Left lobe of liver (tissue), 2 donors: ENCODE results near the gene STAG3. TPM values are rescaled to one million over a fixed set of nuclear protein-coding genes. Genes with fewer than 3 reads are reported as not detected.
"Not testable (repeated sequence)": the region's sequence is repeated elsewhere in the genome, so short reads cannot be mapped to it uniquely, and the experiment has no call there.

Experiments used
- ATAC-seq: fragments of 200-7000 bp; cut with Tn5 transposase; one replicate; pipeline ENCODE4 v1.9.1; 2020; ENCODE audit warnings: mild to moderate bottlenecking, moderate library complexity
- DNase-seq: peaks from one replicate; pipeline ENCODE4 v3.0.0-alpha.2; 2020; ENCODE audit warnings: low spot score
- total RNA-seq: library from RNA; stranded (reverse); gene quantifications from one replicate; pipeline ENCODE4 v1.2.1, GENCODE V29; 2021
- donor health status: DM: no; HTN: no; CAD: no; lungs with moderate emphysema.
- donor health status: DM: no; HTN: yes; CAD: no.

STAG3 gene
- total RNA-seq, 1 donor from 2014 or later: 3.1 TPM

DNA sequence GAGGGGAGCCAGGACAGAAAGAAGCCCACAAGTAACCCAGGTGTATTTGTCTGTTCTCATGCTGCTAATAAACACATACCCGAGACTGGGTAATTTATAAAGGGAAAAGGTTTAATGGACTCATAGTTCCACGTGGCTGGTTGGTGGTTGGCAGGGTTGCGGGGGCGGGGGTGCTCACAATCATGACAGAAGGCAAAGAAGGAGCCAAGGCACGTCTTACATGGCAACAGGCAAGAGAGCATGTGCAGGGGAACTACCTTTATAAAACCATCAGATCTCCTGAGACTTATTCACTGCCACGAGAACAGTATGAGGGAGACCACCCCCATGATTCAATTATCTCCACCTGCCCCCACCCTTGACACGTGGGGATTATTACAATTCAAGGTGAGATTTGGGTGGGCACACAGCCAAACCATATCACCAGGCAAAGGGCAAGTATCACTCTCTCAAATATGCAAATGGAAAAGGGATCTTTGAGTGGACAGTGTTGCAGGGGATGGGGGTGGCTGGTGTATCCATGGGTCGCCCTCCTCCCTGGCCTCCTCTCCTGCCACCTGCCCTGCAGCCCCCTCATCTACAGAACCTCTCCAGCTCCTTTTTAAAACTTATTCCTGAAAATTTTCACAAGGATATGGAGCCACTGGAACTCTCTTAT lies 57.1 kb downstream of the STAG3 start:
- ATAC-seq, DNase-seq: not testable (repeated sequence)

DNA sequence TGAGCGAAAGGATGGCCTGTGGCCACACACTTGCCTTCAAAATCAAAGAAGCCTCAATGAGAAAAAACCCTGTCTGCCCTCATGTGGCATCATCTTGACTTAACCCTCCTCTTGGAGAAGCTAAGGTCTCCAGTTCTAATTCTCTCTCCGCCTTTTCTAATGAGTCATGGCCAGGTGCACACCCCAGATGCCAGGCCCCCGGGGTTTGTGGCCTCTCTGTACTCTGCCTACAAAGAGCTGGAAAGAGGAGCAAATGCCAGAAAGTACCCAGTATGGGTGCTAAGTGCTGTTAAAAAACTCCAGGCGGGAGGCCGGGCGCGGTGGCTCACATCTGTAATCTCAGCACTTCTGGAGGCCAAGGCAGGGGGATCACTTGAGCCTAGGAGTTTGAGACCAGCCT lies 62.3 kb downstream of the STAG3 start:
- ATAC-seq, DNase-seq: not testable (repeated sequence)

DNA sequence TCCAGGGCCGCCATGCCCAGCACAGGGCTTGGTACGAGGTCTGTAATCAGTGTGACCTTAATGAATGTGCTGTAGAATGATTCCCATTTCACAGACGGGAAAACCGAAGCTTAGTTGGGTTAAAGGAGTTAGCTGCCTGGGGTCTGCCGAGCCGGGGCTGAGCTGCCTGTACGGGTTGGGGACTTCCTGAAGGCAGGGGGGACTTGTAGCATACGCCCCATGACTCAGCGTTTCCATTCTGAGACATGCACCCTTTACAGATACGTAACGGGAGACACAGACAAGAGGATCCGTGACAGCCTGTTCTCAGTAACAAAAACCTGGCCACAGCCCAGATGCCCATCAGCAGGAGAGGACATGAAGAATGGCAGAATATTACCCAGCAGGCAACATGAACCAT lies 65.7 kb downstream of the STAG3 start:
- DNase-seq, ATAC-seq: not testable (repeated sequence)

DNA sequence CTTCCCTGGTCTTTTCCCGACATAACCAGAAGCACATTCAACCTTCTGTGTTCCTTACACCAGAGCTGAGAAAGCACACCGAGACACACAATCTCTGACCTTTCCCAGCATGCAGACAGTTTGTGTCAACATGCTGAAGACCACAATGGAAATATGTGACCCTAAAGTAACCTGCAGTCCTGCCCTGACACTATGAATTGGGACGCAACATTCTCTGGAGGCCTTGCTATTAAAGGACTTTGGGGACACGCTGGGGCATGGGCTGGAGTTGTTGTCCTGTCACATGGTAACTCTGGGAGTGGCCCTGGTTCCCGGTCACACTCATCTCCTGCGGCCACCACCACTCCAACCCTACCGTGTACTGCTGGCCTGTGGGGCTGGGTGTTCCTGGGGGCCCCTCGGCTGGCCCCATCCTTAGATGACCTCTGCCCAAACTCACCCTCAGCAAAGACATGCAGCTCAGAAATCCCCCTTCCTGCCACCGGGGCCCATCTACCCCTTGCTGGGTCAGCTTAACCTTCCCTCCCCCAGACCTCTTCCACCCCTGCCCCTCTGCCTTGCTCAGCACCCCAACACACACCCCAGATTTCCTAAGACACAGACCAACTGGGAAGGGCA lies 67.4 kb downstream of the STAG3 start:
- not testable (repeated sequence) for ATAC-seq, DNase-seq

DNA sequence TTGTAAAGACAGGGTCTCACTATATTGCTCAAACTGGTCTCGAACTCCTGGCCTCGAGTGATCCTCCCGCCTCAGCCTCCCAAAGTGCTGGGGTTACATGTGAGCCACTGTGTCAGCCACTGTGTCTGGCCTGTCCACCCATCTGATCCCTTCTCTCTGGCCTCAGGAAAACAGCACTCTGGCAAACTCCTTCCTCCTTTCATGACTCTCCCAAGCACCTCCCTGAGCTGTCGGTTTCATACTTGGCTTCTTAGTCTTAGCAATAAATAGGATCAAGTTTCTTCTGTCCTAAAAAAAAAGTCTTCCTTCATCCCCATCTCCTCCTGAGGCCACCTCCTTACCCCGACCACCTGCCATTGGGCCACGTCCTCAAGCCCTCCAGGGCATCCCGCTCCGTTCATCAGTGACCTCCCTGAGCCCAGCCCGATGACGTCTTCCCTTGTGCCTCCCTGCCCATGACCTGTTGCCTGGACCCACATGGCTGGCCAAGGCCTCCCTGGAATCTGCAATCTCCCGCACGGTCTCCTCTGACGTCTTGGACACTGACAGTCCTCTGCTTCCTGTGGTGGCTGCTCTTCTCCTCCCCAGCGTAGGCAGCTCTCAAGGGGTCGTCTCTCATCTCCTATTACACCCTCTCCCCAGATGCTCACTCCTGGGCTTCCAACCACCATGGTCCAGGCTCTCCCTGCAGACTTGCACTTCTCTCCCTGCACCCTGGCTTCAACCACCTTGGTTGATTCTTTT lies 68.6 kb downstream of the STAG3 start:
- ATAC-seq, DNase-seq: not testable (repeated sequence)

DNA sequence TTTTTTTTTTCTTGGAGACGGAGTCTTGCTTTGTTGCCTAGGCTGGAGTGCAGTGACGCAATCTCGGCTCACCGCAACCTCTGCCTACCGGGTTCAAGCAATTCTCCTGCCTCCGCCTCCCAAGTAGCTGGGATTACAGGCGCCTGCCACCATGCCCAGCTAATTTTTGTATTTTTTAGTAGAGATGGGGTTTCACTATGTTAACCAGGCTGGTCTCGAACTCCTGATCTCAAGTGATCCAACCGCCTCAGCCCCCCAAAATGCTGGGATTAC lies 69.1 kb downstream of the STAG3 start:
- not testable (repeated sequence) for ATAC-seq, DNase-seq

DNA sequence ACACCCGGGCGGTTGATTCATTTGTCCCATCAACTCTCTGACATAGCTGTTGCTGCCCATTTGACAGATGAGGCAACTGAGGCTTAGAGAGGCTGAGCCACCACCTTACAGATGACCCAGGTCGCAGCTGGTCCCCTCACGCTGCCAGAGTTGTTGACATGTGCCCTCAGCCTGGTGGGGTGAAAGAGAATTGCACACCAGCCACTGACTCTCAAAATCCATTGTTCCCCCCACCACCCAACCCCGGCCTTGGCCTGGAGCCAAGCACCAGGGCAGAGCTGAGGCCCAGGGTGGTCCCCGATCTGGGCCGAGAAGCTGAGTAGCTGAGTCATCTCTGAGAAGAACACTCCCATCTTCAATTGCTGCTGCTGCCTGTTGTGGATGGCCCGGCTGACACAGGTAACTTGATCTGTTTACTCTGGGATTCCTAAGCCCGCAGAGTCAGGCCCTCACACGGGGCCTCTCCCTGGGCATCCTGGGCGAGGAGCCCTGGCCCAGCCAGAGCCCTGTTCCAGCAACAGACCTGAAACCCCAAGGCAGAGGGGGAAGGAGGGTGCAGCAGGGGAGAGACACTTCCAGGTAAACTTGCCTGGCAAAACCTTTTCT lies 69.5 kb downstream of the STAG3 start:
- DNase-seq: no peak

DNA sequence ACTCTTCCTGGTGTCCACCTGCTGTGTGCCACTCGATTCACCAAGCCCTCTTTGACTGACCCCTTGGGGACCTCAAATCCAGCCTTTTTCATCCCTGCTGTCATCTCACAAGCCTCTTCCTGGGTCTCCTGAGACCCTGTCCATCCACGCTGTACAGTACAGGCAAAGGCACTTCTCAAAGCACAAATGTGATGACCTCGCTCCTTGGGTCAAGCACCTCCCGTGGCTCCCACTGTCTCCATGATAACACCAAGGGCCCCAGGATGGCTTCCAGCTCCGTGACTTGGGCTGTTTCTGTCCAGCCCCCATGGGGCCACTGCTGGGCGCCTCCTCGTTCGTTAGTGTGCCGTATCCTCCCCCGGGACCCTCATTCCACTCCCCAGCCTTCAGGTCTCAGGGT lies 70.8 kb downstream of the STAG3 start:
- no peak for DNase-seq

More for the DNA sequence above, 69.5 kb downstream of the STAG3 start:
- no peak for ATAC-seq

DNA sequence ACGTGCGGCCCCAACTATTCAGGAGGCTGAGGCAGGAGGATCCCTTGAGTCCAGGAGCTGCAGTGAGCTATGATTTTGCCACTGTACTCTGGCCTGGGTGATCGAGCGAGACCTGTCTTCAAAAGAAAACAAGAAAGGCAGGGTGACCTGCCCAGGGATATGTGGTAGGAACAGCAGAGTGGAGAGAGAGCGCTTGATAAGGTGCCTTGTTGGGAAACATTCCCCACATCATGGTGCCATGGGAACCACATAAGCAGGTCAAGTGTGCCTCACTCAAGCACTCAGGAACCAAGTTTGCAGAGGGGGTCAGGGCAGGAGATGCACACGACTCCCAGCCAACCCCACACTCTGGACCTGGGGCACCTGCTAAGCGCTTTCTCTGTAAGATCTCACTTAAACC lies 79.3 kb downstream of the STAG3 start:
- DNase-seq (no peak), ATAC-seq (no peak)

More for the DNA sequence above, 70.8 kb downstream of the STAG3 start:
- ATAC-seq: no peak

DNA sequence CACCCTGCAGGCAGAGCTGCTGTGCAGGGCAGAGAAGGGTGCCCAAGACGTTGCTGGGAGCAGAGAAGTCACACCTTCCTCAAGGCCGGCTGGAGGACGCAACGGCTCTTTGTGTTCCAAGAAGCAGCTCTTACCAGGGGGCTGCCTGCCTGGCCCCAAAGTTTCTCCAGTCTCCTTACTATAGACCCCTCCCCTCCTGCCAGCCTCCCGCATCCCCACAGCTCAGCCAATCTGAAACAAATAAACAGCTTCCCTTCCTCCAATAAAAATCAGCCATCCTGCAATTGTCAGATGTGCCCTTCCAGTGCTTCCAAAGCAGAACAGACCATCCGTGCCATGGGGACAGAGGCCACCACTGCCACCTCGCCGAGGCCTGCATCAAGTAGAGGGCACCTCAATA lies 82.3 kb downstream of the STAG3 start:
- DNase-seq, ATAC-seq: not testable (repeated sequence)

DNA sequence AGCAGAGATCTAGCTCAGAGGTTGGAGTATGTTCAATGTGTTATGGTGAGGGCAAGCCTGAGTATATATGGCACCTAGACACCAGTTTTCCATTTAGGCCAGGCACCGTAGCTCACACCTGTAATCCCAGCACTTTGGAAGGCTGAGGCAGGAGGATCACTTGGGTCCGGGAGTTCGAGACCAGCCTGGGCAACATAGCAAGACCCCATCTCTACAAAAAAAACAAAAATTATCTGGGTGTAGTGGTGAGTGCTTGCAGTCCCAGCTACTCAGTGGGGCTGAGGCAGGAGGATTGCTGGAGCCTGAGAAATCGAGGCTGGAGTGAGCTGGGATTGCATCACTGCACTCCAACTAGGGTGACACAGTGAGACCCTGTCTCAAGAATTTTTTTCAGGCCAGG lies 85.2 kb downstream of the STAG3 start:
- not testable (repeated sequence) for DNase-seq, ATAC-seq

Other genes with a start within 250 kb of the STAG3 start
- gene GJC3, start 248.3 kb upstream of the STAG3 start, total RNA-seq: 0.86 TPM
- gene AZGP1, start 201.9 kb upstream of the STAG3 start, total RNA-seq: 2,337 TPM
- 99.9 TPM for gene ZKSCAN1, start 162.3 kb upstream of the STAG3 start, total RNA-seq
- gene ZSCAN21, start 128.1 kb upstream of the STAG3 start, total RNA-seq: 7.7 TPM
- gene ZNF3, start 96.2 kb upstream of the STAG3 start, total RNA-seq: 14.5 TPM
- gene COPS6, start 88.9 kb upstream of the STAG3 start, total RNA-seq: 42.6 TPM
- gene MCM7, start 76.5 kb upstream of the STAG3 start, total RNA-seq: 17.7 TPM
- gene AP4M1, start 76.3 kb upstream of the STAG3 start, total RNA-seq: 4.5 TPM
- 14.9 TPM for gene TAF6, start 58.6 kb upstream of the STAG3 start, total RNA-seq
- gene CNPY4, start 58.3 kb upstream of the STAG3 start, total RNA-seq: 2.4 TPM
- gene MBLAC1, start 51.0 kb upstream of the STAG3 start, total RNA-seq: 0.78 TPM
- 40.9 TPM for gene LAMTOR4, start 29.0 kb upstream of the STAG3 start, total RNA-seq
- 7.9 TPM for gene TRAPPC14, start 19.2 kb upstream of the STAG3 start, total RNA-seq
- gene GAL3ST4, start 9.3 kb upstream of the STAG3 start, total RNA-seq: 0.35 TPM
- gene GPC2, start 537 bp upstream of the STAG3 start, total RNA-seq: 0.18 TPM
- 0.50 TPM for gene PVRIG, start 42.0 kb downstream of the STAG3 start, total RNA-seq
- not detected for gene SPDYE3, start 129.8 kb downstream of the STAG3 start, total RNA-seq
- 28.6 TPM for gene PILRB, start 180.2 kb downstream of the STAG3 start, total RNA-seq
- gene PILRA, start 195.6 kb downstream of the STAG3 start, total RNA-seq: 1.4 TPM